IMR-90 (cell line): ENCODE data around the gene AMZ1. TPM values are rescaled to one million over a fixed set of nuclear protein-coding genes. Genes with fewer than 3 reads are reported as not detected.

Source experiments
- ATAC-seq: fragments of 200-7000 bp; cut with Tn5 transposase; 2 replicates; pipeline ENCODE4 v1.9.1; 2020; ENCODE audit warnings: low read depth, mild to moderate bottlenecking, moderate library complexity
- BruUV-seq: library from RNA; stranded (reverse); fragments of 400-500 nt; replicated peaks from 2 replicates; lab custom pipeline; 2021; lab: Mats Ljungman, UMichigan
- CTCF ChIA-PET: fragments of 300-600 bp; formaldehyde crosslinking; extraction: SDS; loops from one replicate; lab custom pipeline; 2021; ENCODE audit warnings: antibody characterized with exemption; lab: Yijun Ruan, JAX
- POLR2A ChIA-PET: fragments of 300-600 bp; sonication (Branson Sonifier 250); formaldehyde crosslinking; loops from one replicate; lab custom pipeline; 2022; ENCODE audit warnings: antibody characterized with exemption; ENCODE audit not compliant: unreplicated experiment; lab: Charles Lee
- DNase-seq: peaks from one replicate; pipeline ENCODE4 v3.0.0; 2013
- H2AFZ ChIP-seq: replicated peaks from 2 replicates; pipeline ENCODE3; 2013; ENCODE audit warnings: low read length, mild to moderate bottlenecking; ENCODE audit not compliant: poor library complexity
- H2AK5ac ChIP-seq: 2 replicates; pipeline ENCODE4 v1.6.1; 2013; ENCODE audit warnings: low read depth, low read length, inconsistent platforms
- H2AK9ac ChIP-seq: replicated peaks from 2 replicates; pipeline ENCODE3; 2013; ENCODE audit warnings: mild to moderate bottlenecking, low read depth, low read length, moderate library complexity; ENCODE audit not compliant: poor library complexity
- H2BK120ac ChIP-seq: 2 replicates; pipeline ENCODE4 v1.6.1; 2013; ENCODE audit warnings: low read depth, low read length, inconsistent platforms
- H2BK15ac ChIP-seq: 3 replicates; pipeline ENCODE4 v1.6.1; 2013; ENCODE audit warnings: low read depth, low read length, inconsistent platforms
- H2BK20ac ChIP-seq: 2 replicates; pipeline ENCODE4 v1.6.1; 2013; ENCODE audit warnings: low read depth, mild to moderate bottlenecking, inconsistent platforms, low read length, moderate library complexity
- H2BK5ac ChIP-seq: 2 replicates; pipeline ENCODE4 v1.6.1; 2013; ENCODE audit warnings: mild to moderate bottlenecking, low read depth, low read length, inconsistent platforms; ENCODE audit not compliant: poor library complexity, severe bottlenecking
- H3K14ac ChIP-seq: replicated peaks from 2 replicates; pipeline ENCODE4 v1.6.1; 2013; ENCODE audit warnings: low read depth, low read length, inconsistent platforms
- H3K18ac ChIP-seq: 2 replicates; pipeline ENCODE4 v1.6.1; 2013; ENCODE audit warnings: low read depth, low read length, control low read depth
- H3K23ac ChIP-seq: 2 replicates; pipeline ENCODE4 v1.6.1; 2013; ENCODE audit warnings: low read depth, low read length, inconsistent platforms
- H3K27ac ChIP-seq: 2 replicates; pipeline ENCODE4 v1.5.1; 2013; ENCODE audit warnings: mild to moderate bottlenecking, control low read depth, low read length; ENCODE audit not compliant: insufficient read depth
- H3K27me3 ChIP-seq: 2 replicates; pipeline ENCODE4 v1.6.1; 2013; ENCODE audit warnings: low read length; ENCODE audit not compliant: control insufficient read depth, insufficient read depth
- H3K36me3 ChIP-seq: 2 replicates; pipeline ENCODE4 v1.6.1; 2013; ENCODE audit warnings: low read length, mixed read lengths; ENCODE audit not compliant: control insufficient read depth, insufficient read depth
- H3K4ac ChIP-seq: 2 replicates; pipeline ENCODE4 v1.6.1; 2013; ENCODE audit warnings: low read depth, low read length, inconsistent platforms
- H3K4me1 ChIP-seq: 2 replicates; pipeline ENCODE4 v1.6.1; 2013; ENCODE audit warnings: low read length, mixed read lengths; ENCODE audit not compliant: control insufficient read depth, insufficient read depth
- H3K4me2 ChIP-seq: 2 replicates; pipeline ENCODE4 v1.6.1; 2013; ENCODE audit warnings: low read depth, mild to moderate bottlenecking, control low read depth, low read length, moderate library complexity
- H3K4me3 ChIP-seq: 2 replicates; pipeline ENCODE4 v1.5.1; 2013; ENCODE audit warnings: low read depth, mild to moderate bottlenecking, control low read depth, low read length, moderate library complexity; ENCODE audit not compliant: insufficient read depth
- H3K56ac ChIP-seq: 2 replicates; pipeline ENCODE4 v1.6.1; 2013; ENCODE audit warnings: low read length, inconsistent platforms; ENCODE audit not compliant: insufficient read depth; ENCODE audit errors: extremely low read depth
- H3K79me1 ChIP-seq, 2 experiments: 2 replicates each; pipeline ENCODE4 v1.6.1; 2013; ENCODE audit warnings: low read length in 2 of 2, inconsistent platforms in 1 of 2, low read depth in 1 of 2
- H3K9ac ChIP-seq: 2 replicates; pipeline ENCODE4 v1.6.1; 2013; ENCODE audit warnings: low read depth, low read length, control low read depth
- H3K9me1 ChIP-seq: 2 replicates; pipeline ENCODE4 v1.6.1; 2013; ENCODE audit warnings: low read length, inconsistent platforms; ENCODE audit not compliant: insufficient read depth
- H3K9me3 ChIP-seq: 2 replicates; pipeline ENCODE4 v1.6.1; 2013; ENCODE audit warnings: low read length; ENCODE audit not compliant: control insufficient read depth, insufficient read depth
- H4K20me1 ChIP-seq: 2 replicates; pipeline ENCODE4 v1.6.1; 2013; ENCODE audit warnings: low read length, inconsistent platforms; ENCODE audit not compliant: insufficient read depth
- H4K5ac ChIP-seq: 2 replicates; pipeline ENCODE4 v1.6.1; 2013; ENCODE audit warnings: mild to moderate bottlenecking, low read depth, low read length, control low read depth
- H4K8ac ChIP-seq, 2 experiments: 2 replicates each; pipeline ENCODE4 v1.6.1; 2013; ENCODE audit warnings: low read depth in 2 of 2, low read length in 2 of 2, control low read depth in 1 of 2, inconsistent platforms in 1 of 2
- H4K91ac ChIP-seq: 2 replicates; pipeline ENCODE4 v1.6.1; 2013; ENCODE audit warnings: low read depth, low read length, inconsistent platforms; ENCODE audit not compliant: insufficient read depth
- BHLHE40 ChIP-seq: fragments of 150-350 bp; IDR thresholded peaks from 2 replicates; pipeline ENCODE4 v1.6.1; 2016; ENCODE audit warnings: mild to moderate bottlenecking, low read depth, low read length
- CEBPB ChIP-seq: IDR thresholded peaks from 2 replicates; pipeline ENCODE4 v1.6.1; 2012; ENCODE audit warnings: low read depth, low read length, improper control_type of control experiment
- CHD1 ChIP-seq: IDR thresholded peaks from 2 replicates; pipeline ENCODE4 v1.6.1; 2012; ENCODE audit warnings: low read depth, low read length, improper control_type of control experiment
- CTCF ChIP-seq: conservative IDR thresholded peaks from 2 replicates; pipeline ENCODE4 v1.5.1; 2012; ENCODE audit warnings: mild to moderate bottlenecking, low read depth, low read length, improper control_type of control experiment
- FOS ChIP-seq: fragments of 150-350 bp; IDR thresholded peaks from 2 replicates; pipeline ENCODE4 v1.6.1; 2016; ENCODE audit warnings: low read depth, low read length
- MAFK ChIP-seq: IDR thresholded peaks from 2 replicates; pipeline ENCODE4 v1.6.1; 2012; ENCODE audit warnings: low read depth, low read length, improper control_type of control experiment
- MAZ ChIP-seq: IDR thresholded peaks from 2 replicates; pipeline ENCODE4 v1.6.1; 2012; ENCODE audit warnings: low read depth, mild to moderate bottlenecking, low read length, improper control_type of control experiment, moderate library complexity, borderline replicate concordance
- MXI1 ChIP-seq: IDR thresholded peaks from 2 replicates; pipeline ENCODE4 v1.6.1; 2012; ENCODE audit warnings: low read depth, mild to moderate bottlenecking, low read length, moderate library complexity, borderline replicate concordance
- NFE2L2 ChIP-seq: fragments of 150-350 bp; IDR thresholded peaks from 2 replicates; pipeline ENCODE4 v1.6.1; 2016; ENCODE audit warnings: low read depth, mild to moderate bottlenecking, low read length
- POLR2A ChIP-seq: IDR thresholded peaks from 2 replicates; pipeline ENCODE4 v1.6.1; 2012; ENCODE audit warnings: mild to moderate bottlenecking, low read depth, low read length
- RAD21 ChIP-seq: IDR thresholded peaks from 2 replicates; pipeline ENCODE4 v1.6.1; 2012; ENCODE audit warnings: low read length, improper control_type of control experiment
- RCOR1 ChIP-seq: IDR thresholded peaks from 2 replicates; pipeline ENCODE4 v1.6.1; 2012; ENCODE audit warnings: mild to moderate bottlenecking, low read length, improper control_type of control experiment; ENCODE audit not compliant: insufficient replicate concordance
- RFX5 ChIP-seq: IDR thresholded peaks from 2 replicates; pipeline ENCODE4 v1.8.0; 2012; ENCODE audit warnings: low read depth, mild to moderate bottlenecking, low read length, moderate library complexity
- SMC3 ChIP-seq: fragments of 150-350 bp; IDR thresholded peaks from 2 replicates; pipeline ENCODE4 v1.6.1; 2016; ENCODE audit warnings: low read depth, mild to moderate bottlenecking, antibody characterized with exemption, low read length, moderate library complexity
- WGBS, 2 experiments: methylation state at CpG; one replicate each; pipeline versions ENCODE4 v1.1.5 to v1.1.7; 2013; ENCODE audit warnings: missing lambda C conversion rate in 2 of 2; ENCODE audit not compliant: insufficient read length in 1 of 2; ENCODE audit errors: extremely low coverage in 2 of 2; 5-methylcytosine and 5-hydroxymethylcytosine counted together
- dilution Hi-C: fragments of 300-500 bp; cut with HindIII; formaldehyde crosslinking; loops from one replicate; pipeline ENCODE4 v1.14.3; 2018; ENCODE audit warnings: low sequenced_read_pairs; ENCODE audit not compliant: unreplicated experiment
- in situ Hi-C: fragments of 300-500 bp; cut with MboI; formaldehyde crosslinking; loops from 3 replicates; pipeline ENCODE4 v1.14.3; 2019; ENCODE audit warnings: low sequenced_read_pairs, inconsistent platforms, mixed read lengths
- intact Hi-C: fragments of 100-400 bp; cut with micrococcal nuclease; formaldehyde crosslinking; loops from 2 replicates; pipeline ENCODE4 v1.10.0; 2022
- polyA plus RNA-seq, 3 experiments: library from polyadenylated mRNA; depleted of rRNA; stranded (reverse); fragments of >200 nt; gene quantifications; 2 replicates each; pipeline ENCODE4 v1.2.3, GENCODE V29; 2012; ENCODE audit warnings: low replicate concordance in 1 of 3
- total RNA-seq: library from RNA; depleted of rRNA; stranded (reverse); fragments of >200 nt; gene quantifications from 2 replicates; pipeline ENCODE4 v1.2.3, GENCODE V29; 2012

AMZ1 gene
- total and polyA plus RNA-seq, 2 of the 4 experiments (the other 2 are of a cell fraction), result 0.54 to 1.6 TPM

- peak overlapping the region; percentile 81 for H2BK5ac ChIP-seq
- peak overlapping the region; percentile 6; the same call in 1 of the 2 replicates for H3K56ac ChIP-seq
- dilution Hi-C loops (no loop called here), intact Hi-C loops (loop anchor here (10.0 kb wide), 1 partner anchor 167 kb away; the partner anchor contains the start of gene GRIFIN), in situ Hi-C loops (no loop called here)
- H3K36me3 ChIP-seq, result peaks cover 2% of the 10 kb centered on the region; the same call in 1 of the 2 replicates
- H3K9ac ChIP-seq, result 0 out of 2 replicates have a peak overlapping the region, but pooled peaks have one; percentile 36
- peak overlapping the region; percentile 88 for H2AK5ac ChIP-seq
- peak overlapping the region; percentile 67 for H2AFZ ChIP-seq
- H4K5ac ChIP-seq, result no peak overlapping the region
- H3K14ac ChIP-seq, result no peak overlapping the region; the same call in 1 of the 2 replicates
- 12% methylated on average over 17 of the region's 39 CpGs; no CpG with 5 or more reads in 1 of the 2 experiments for WGBS, 2 experiments
- H2BK15ac ChIP-seq, result no peak overlapping the region
- H4K8ac ChIP-seq, result peak overlapping the region in 1 of 2 experiments; percentile 71; a peak in 1 of 4 replicates
- peak overlapping the region; percentile 41; the same call in 1 of the 2 replicates for H2BK120ac ChIP-seq
- no peak overlapping the region for H3K4me3 ChIP-seq
- H2AK9ac ChIP-seq, result peak overlapping the region; percentile 92
- POLR2A ChIA-PET, result no interaction called here
- H2BK20ac ChIP-seq, result no peak overlapping the region
- H3K4ac ChIP-seq, result peak overlapping the region; percentile 94
- H3K4me2 ChIP-seq, result peak overlapping the region; percentile 2; the same call in 1 of the 2 replicates
- H3K4me1 ChIP-seq, result peaks cover 56% of the 10 kb centered on the region
- H4K91ac ChIP-seq, result peak overlapping the region; percentile 15; the same call in 1 of the 2 replicates
- CTCF ChIA-PET, result interaction anchor here (0.7 kb wide), 1 partner anchor 145 kb away, joined by 6 read pairs; no protein-coding TSS in a partner anchor
- H3K18ac ChIP-seq, result no peak overlapping the region
- H3K79me1 ChIP-seq, result peaks cover 16 to 92% of the 10 kb centered on the region in 2 experiments; a peak in 3 of 4 replicates
- BruUV-seq, result no TSS peak
- H3K27me3 ChIP-seq, result no peaks in the 10 kb centered on the region
- H3K9me1 ChIP-seq, result peaks cover 30% of the 10 kb centered on the region; the same call in 1 of the 2 replicates
- ATAC-seq, result peak; percentile 72
- DNase-seq, result peak; percentile 97
- H3K9me3 ChIP-seq, result no peaks in the 10 kb centered on the region
- H3K23ac ChIP-seq, result no peak overlapping the region
- H4K20me1 ChIP-seq, result peaks cover 87% of the 10 kb centered on the region
- peak overlapping the region; percentile 80 for H3K27ac ChIP-seq
- peak; percentile 72 for TF ChIP-seq CEBPB
- peak; percentile 79 for TF ChIP-seq MAFK
- TF ChIP-seq RCOR1, result peak; percentile 97
- TF ChIP-seq SMC3, result no peak
- 0 out of 2 replicates have a peak, but pooled peaks have one; percentile 37 for TF ChIP-seq CHD1
- TF ChIP-seq CTCF, result no peak
- TF ChIP-seq FOS, result peak; percentile 13; the same call in 1 of the 2 replicates
- TF ChIP-seq RFX5, result no peak
- no peak for TF ChIP-seq RAD21
- TF ChIP-seq MAZ, result peak; percentile 96
- peak; percentile 47; the same call in 1 of the 2 replicates for TF ChIP-seq MXI1
- peak; percentile 32; the same call in 1 of the 2 replicates for TF ChIP-seq NFE2L2
- TF ChIP-seq BHLHE40, result peak; percentile 94
- peak; percentile 51 for TF ChIP-seq POLR2A
Observed at GRCh38 chr7:2641406-2642393, 46.3 kb upstream of the AMZ1 start.
